K562 (cell line): ENCODE results near the gene TALDO1. TPM values are rescaled to one million over a fixed set of nuclear protein-coding genes. Genes with fewer than 3 reads are reported as not detected.

Experiments used
- ATAC-seq: fragments of 200-7000 bp; cut with Tn5 transposase; 3 replicates; pipeline ENCODE4 v1.9.1; 2020; ENCODE audit warnings: moderate library complexity
- BruUV-seq: library from RNA; stranded (reverse); fragments of 400-500 nt; replicated peaks from 2 replicates; lab custom pipeline; 2021; lab: Mats Ljungman, UMichigan
- CTCF ChIA-PET: fragments of 300-600 bp; formaldehyde crosslinking; extraction: SDS; loops from one replicate; lab custom pipeline; 2021; ENCODE audit warnings: low intra/inter-chr PET ratio; lab: Yijun Ruan, JAX
- POLR2A ChIA-PET: fragments of 300-600, 350-650 bp; sonication (Branson Sonifier 250); formaldehyde crosslinking; extraction: SDS; loops from one replicate; lab custom pipeline; 2021; ENCODE audit warnings: antibody characterized with exemption, inconsistent platforms; lab: Yijun Ruan, JAX
- DNase-seq, 4 experiments: peaks; one replicate each; pipeline versions ENCODE4 v3.0.0 to v3.0.0-alpha.2; 2011 to 2018; ENCODE audit warnings: low spot score in 3 of 4, mixed read lengths in 3 of 4; ENCODE audit errors: extremely low read depth in 1 of 4
- FAIRE-seq: peaks from 2 replicates; lab custom pipeline; 2011; peaks lifted over from hg19 to GRCh38; lab: Jason Lieb, UNC
- H2AFZ ChIP-seq: 2 replicates; pipeline ENCODE4 v1.6.0; 2011; ENCODE audit warnings: low read depth, low read length, control low read depth, inconsistent platforms
- H3K27ac ChIP-seq: fragments of 200-600 bp; 3 replicates; pipeline ENCODE4 v1.8.0; 2011; ENCODE audit warnings: low read depth, mild to moderate bottlenecking, control low read depth, inconsistent platforms, low read length, moderate library complexity, mixed read lengths; ENCODE audit errors: extremely low read depth
- H3K27me3 ChIP-seq, 2 experiments: fragments of 300-600 bp in 1 of 2; 2 replicates in 1 of 2; 3 replicates in 1 of 2; pipeline versions ENCODE4 v1.6.0 to v1.8.0; 2011; ENCODE audit warnings: inconsistent platforms in 2 of 2, low read length in 2 of 2, mild to moderate bottlenecking in 1 of 2, mixed read lengths in 1 of 2, moderate library complexity in 1 of 2; ENCODE audit not compliant: control insufficient read depth in 2 of 2, insufficient read depth in 2 of 2
- H3K36me3 ChIP-seq: fragments of 300-600 bp; 3 replicates; pipeline ENCODE4 v1.8.0; 2011; ENCODE audit warnings: mild to moderate bottlenecking, low read length, inconsistent platforms; ENCODE audit not compliant: control insufficient read depth, insufficient read depth
- H3K4me1 ChIP-seq, 2 experiments: fragments of 200-600 bp in 1 of 2; replicated peaks in 1 of 2; 2 replicates in 1 of 2; 3 replicates in 1 of 2; pipeline versions ENCODE4 v1.5.1 to v1.8.0; 2011; ENCODE audit warnings: inconsistent platforms in 2 of 2, low read length in 2 of 2, mild to moderate bottlenecking in 1 of 2, mixed read lengths in 1 of 2, moderate library complexity in 1 of 2; ENCODE audit not compliant: control insufficient read depth in 2 of 2, insufficient read depth in 2 of 2
- H3K4me2 ChIP-seq: 2 replicates; pipeline ENCODE4 v1.6.1; 2011; ENCODE audit warnings: low read length, control low read depth, inconsistent platforms, mixed read lengths; ENCODE audit not compliant: insufficient read depth
- H3K4me3 ChIP-seq: fragments of 200-600 bp; sonication (generic), shearing (Covaris generic); 2 replicates; pipeline ENCODE4 v1.5.1; 2016; ENCODE audit warnings: control low read depth, inconsistent platforms
- H3K79me2 ChIP-seq: fragments of 200-600 bp; 3 replicates; pipeline ENCODE4 v1.8.0; 2011; ENCODE audit warnings: low read length, inconsistent platforms; ENCODE audit not compliant: control insufficient read depth, insufficient read depth
- H3K9ac ChIP-seq, 2 experiments: 2 replicates each; pipeline versions ENCODE4 v1.6.0 to v1.6.1; 2011; ENCODE audit warnings: low read depth in 2 of 2, low read length in 2 of 2, control low read depth in 1 of 2, inconsistent platforms in 1 of 2, mild to moderate bottlenecking in 1 of 2, mixed read lengths in 1 of 2; ENCODE audit not compliant: insufficient read depth in 1 of 2
- H3K9me1 ChIP-seq: one replicate; pipeline ENCODE4 v1.6.0; 2011; ENCODE audit warnings: inconsistent platforms, mild to moderate bottlenecking, low read length, moderate library complexity; ENCODE audit not compliant: control insufficient read depth, insufficient read depth
- H3K9me3 ChIP-seq: replicated peaks from 2 replicates; pipeline ENCODE4 v1.5.1; 2011; ENCODE audit warnings: low read depth, low read length, inconsistent platforms; ENCODE audit not compliant: control insufficient read depth, insufficient read depth
- H4K20me1 ChIP-seq: replicated peaks from 2 replicates; pipeline ENCODE4 v1.6.1; 2011; ENCODE audit warnings: low read length, inconsistent platforms, mixed read lengths; ENCODE audit not compliant: control insufficient read depth, insufficient read depth
- CBX1 ChIP-seq: sonication (generic); IDR thresholded peaks from 2 replicates; pipeline ENCODE4 v1.6.1; 2016; ENCODE audit warnings: antibody characterized with exemption, low read depth, mild to moderate bottlenecking
- ERF ChIP-seq: fragments of 450-650 bp; formaldehyde crosslinking; IDR thresholded peaks from 2 replicates; pipeline ENCODE4 v1.4.0; 2020; ENCODE audit warnings: mild to moderate bottlenecking, mixed read lengths
- POLR2AphosphoS2 ChIP-seq: IDR thresholded peaks from 2 replicates; pipeline ENCODE4 v1.6.1; 2012; ENCODE audit warnings: low read length, improper control_type of control experiment
- POLR2G ChIP-seq: fragments of 200-400 bp; formaldehyde crosslinking; IDR thresholded peaks from 2 replicates; pipeline ENCODE4 v1.6.1; 2017; ENCODE audit warnings: low read depth, mild to moderate bottlenecking, antibody characterized with exemption, low read length, moderate library complexity
- RBM14 ChIP-seq: fragments of 200-400 bp; formaldehyde crosslinking; IDR thresholded peaks from 2 replicates; pipeline ENCODE4 v1.6.1; 2018; ENCODE audit warnings: low read depth, mild to moderate bottlenecking, low read length, moderate library complexity, borderline replicate concordance; ENCODE audit not compliant: insufficient read depth
- SAFB ChIP-seq: fragments of 200-400 bp; formaldehyde crosslinking; IDR thresholded peaks from 2 replicates; pipeline ENCODE4 v1.6.1; 2017; ENCODE audit warnings: low read depth, low read length, borderline replicate concordance
- SAP30 ChIP-seq: fragments of 200-600 bp; sonication (generic); IDR thresholded peaks from 2 replicates; pipeline ENCODE4 v1.6.1; 2012; ENCODE audit warnings: borderline replicate concordance, low read depth, mild to moderate bottlenecking, moderate library complexity, low read length, control low read depth, inconsistent platforms; ENCODE audit not compliant: insufficient read depth, poor library complexity, severe bottlenecking
- TAL1 ChIP-seq: fragments of 450-650 bp; IDR thresholded peaks from 2 replicates; pipeline ENCODE4 v1.6.1; 2016; ENCODE audit warnings: mild to moderate bottlenecking
- TEAD4 ChIP-seq, 2 experiments: sonication (generic) in 1 of 2; formaldehyde crosslinking in 1 of 2; IDR thresholded peaks; 2 replicates each; pipeline versions ENCODE4 v1.6.1 to v1.8.0; 2012 to 2022; ENCODE audit warnings: borderline replicate concordance in 1 of 2, inconsistent platforms in 1 of 2, low read length in 1 of 2, mild to moderate bottlenecking in 1 of 2, missing genetic modification reagents in 1 of 2
- ZKSCAN8 ChIP-seq: fragments of 200-800 bp; sonication (Bioruptor generic); IDR thresholded peaks from 2 replicates; pipeline ENCODE4 v1.6.1; 2016; ENCODE audit warnings: missing genetic modification characterization, missing compliant biosample characterization
- ZNF316 ChIP-seq: fragments of 450-650 bp; IDR thresholded peaks from 2 replicates; pipeline ENCODE4 v1.6.1; 2016
- WGBS: fragments of 100-300 bp; shearing (Covaris generic); methylation state at CpG from one replicate; pipeline ENCODE4 v1.1.6; 2016; ENCODE audit warnings: low coverage, mixed read lengths; ENCODE audit not compliant: insufficient coverage; ENCODE audit errors: missing lambda C conversion rate; 5-methylcytosine and 5-hydroxymethylcytosine counted together
- in situ Hi-C: fragments of 300-500 bp; cut with MboI; formaldehyde crosslinking; loops from 4 replicates; pipeline ENCODE4 v1.15.0; 2018; ENCODE audit warnings: inconsistent platforms, mixed read lengths
- intact Hi-C: fragments of 100-400 bp; cut with micrococcal nuclease; formaldehyde crosslinking; loops from 2 replicates; pipeline ENCODE4 v1.14.2; 2022
- polyA plus RNA-seq, 8 experiments: library from polyadenylated mRNA; depleted of rRNA in 4 of 8; stranded (reverse) in 5 of 8; unstranded in 3 of 8; fragments of >200 nt; fragmentation: Nextera tagmentation in 2 of 8; fragmentation: Illumina TruSeq in 1 of 8; extraction: Ambion mirVana in 2 of 8; extraction: Trizol in 1 of 8; gene quantifications; 2 replicates each; pipeline versions ENCODE4 v1.2.1 to v1.2.3, GENCODE V29; 2011 to 2014; ENCODE audit warnings: inconsistent platforms in 1 of 8, missing spikeins in 1 of 8
- total RNA-seq, 7 experiments: library from RNA; depleted of rRNA in 6 of 7; stranded (reverse); fragments of >200 nt in 6 of 7; fragmentation: Illumina TruSeq in 2 of 7; extraction: Trizol in 2 of 7; gene quantifications; 2 replicates each; pipeline versions ENCODE4 v1.2.1 to v1.2.3, GENCODE V29; 2011 to 2021; ENCODE audit warnings: low replicate concordance in 1 of 7
- TF ChIP-seq, protein P1 (sequence below): sonication (generic); formaldehyde crosslinking; IDR thresholded peaks from 2 replicates; pipeline ENCODE4 v1.8.0; 2022; ENCODE audit warnings: missing genetic modification reagents, mild to moderate bottlenecking, moderate library complexity, borderline replicate concordance

Gene TALDO1
- total and polyA plus RNA-seq, 9 of the 15 experiments (the other 6 are each of a cell fraction or from before 2014, with no cell fraction given), result 260 to 541 (median 441) TPM

GRCh38 chr11:804599-804964 lies 57.3 kb downstream of the TALDO1 start:
- H3K9me1 ChIP-seq, result no peaks in the 10 kb centered on the region
- H3K27me3 ChIP-seq, result no peaks in the 10 kb centered on the region
- peaks cover 38% of the 10 kb centered on the region for H3K79me2 ChIP-seq
- peaks cover 35% of the 10 kb centered on the region; the same call in 1 of the 3 replicates for H3K36me3 ChIP-seq
- ATAC-seq (no peak), FAIRE-seq (no peak)
- H3K4me1 ChIP-seq, result peaks cover 10 to 84% of the 10 kb centered on the region in 2 experiments; a peak in 4 of 5 replicates
- peak overlapping the region; percentile 94 for H3K27ac ChIP-seq
- ChIA-PET POLR2A (interaction anchor here (1.0 to 1.9 kb wide), 3 partner anchors 10 to 18 kb away, joined by 3 to 4 read pairs (median 4); no protein-coding TSS in a partner anchor), CTCF (no interaction called here)
- H4K20me1 ChIP-seq, result no peaks in the 10 kb centered on the region
- WGBS, result 12% methylated on average over 15 of the region's 18 CpGs
- H3K9me3 ChIP-seq, result no peaks in the 10 kb centered on the region
- intact Hi-C loops, result loop anchor here (2.0 kb wide), 1 partner anchor 28 kb away; the partner anchor contains the start of gene CD151
- H3K4me2 ChIP-seq, result peak overlapping the region; percentile 85
- TF ChIP-seq ZNF316 (no peak), SAP30 (peak; percentile 56), POLR2AphosphoS2 (0 out of 2 replicates have a peak, but pooled peaks have one; percentile 1), POLR2G (peak; percentile 50; the same call in 1 of the 2 replicates), ZKSCAN8 (CRISPR knock-in tag) (no peak), TAL1 (no peak), SAFB (no peak), TEAD4 (IDR thresholded peaks at IDR 0.05; ENCODE audit: low read length) (0 out of 2 replicates have a peak, but pooled peaks have one; percentile 8), TEAD4 (CRISPR knock-in tag; IDR thresholded peaks at IDR 0.05; ENCODE audit: borderline replicate concordance) (no peak), ERF (CRISPR knock-in tag) (peak; percentile 16; the same call in 1 of the 2 replicates), CBX1 (no peak), RBM14 (no peak)
- TF ChIP-seq, protein P1, sequence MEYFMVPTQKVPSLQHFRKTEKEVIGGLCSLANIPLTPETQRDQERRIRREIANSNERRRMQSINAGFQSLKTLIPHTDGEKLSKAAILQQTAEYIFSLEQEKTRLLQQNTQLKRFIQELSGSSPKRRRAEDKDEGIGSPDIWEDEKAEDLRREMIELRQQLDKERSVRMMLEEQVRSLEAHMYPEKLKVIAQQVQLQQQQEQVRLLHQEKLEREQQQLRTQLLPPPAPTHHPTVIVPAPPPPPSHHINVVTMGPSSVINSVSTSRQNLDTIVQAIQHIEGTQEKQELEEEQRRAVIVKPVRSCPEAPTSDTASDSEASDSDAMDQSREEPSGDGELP (CRISPR knock-in tag), result 0 out of 2 replicates have a peak, but pooled peaks have one; percentile 8
- TF ChIP-seq, all 486 proteins: peak for 6
- BruUV-seq, result no TSS peak
- Histone ChIP-seq H3K9ac (peak overlapping the region; percentile 52 to 97), H3K4me3 (peak overlapping the region; percentile 65), H2AFZ (peak overlapping the region; percentile 57; the same call in 1 of the 2 replicates)
- in situ Hi-C loops, result no loop called here
- DNase-seq, result no peak
